Glomerular endothelial cell (primary cell): ENCODE data around the gene PSMD5. TPM values are rescaled to one million over a fixed set of nuclear protein-coding genes. Genes with fewer than 3 reads are reported as not detected.
"Not testable (repeated sequence)": the region's sequence is repeated elsewhere in the genome, so short reads cannot be mapped to it uniquely, and the experiment has no call there.

Source experiments
- DNase-seq: peaks from one replicate; pipeline ENCODE4 v3.0.0-alpha.2; 2011; ENCODE audit warnings: low read depth, low spot score; ENCODE audit errors: extremely low read depth
- total RNA-seq: library from RNA; depleted of rRNA; stranded (reverse); fragments of >200 nt; gene quantifications from 2 replicates; pipeline ENCODE4 v1.2.3, GENCODE V29; 2015

PSMD5 gene
- total RNA-seq, 1 donor from 2014 or later = 114 TPM

DNA sequence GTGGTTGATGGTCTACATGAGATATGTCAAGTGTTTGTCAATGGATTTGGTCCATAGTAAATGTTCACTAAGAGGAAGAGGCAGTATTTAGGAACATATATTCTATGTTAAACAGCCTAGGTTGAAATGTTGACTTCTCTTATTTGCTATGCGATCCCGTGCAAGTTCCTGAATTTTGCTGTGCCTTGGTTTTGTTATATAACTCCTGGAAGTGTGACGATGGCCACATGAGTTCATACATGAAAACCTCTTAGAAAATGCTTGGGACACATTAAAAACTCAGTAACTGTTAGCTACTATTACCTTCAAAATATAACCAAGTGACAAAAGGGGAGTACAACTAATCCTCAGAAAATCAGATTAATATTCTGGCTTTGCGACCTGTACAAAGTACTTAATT is 27.6 kb downstream of the PSMD5 start:
- no peak for DNase-seq

DNA sequence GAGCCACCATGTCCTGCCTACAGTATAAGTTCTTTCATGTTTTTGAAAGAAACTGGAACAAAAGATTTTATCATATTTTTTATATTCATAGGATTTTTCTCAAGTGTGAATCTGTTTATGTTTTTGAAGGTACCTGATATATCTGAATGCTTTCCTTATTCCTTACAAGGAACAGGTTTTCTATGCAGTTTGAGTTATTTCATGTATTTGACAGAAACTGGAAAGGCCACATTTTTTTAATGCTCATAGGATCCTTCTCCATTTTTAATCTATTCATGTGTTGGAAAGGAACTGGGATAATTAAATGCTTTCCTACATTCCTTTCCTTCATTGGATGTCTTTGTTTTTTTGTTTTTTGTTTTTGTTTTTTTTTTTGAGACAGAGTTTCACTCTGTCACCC is 33.8 kb downstream of the PSMD5 start:
- DNase-seq = no peak

DNA sequence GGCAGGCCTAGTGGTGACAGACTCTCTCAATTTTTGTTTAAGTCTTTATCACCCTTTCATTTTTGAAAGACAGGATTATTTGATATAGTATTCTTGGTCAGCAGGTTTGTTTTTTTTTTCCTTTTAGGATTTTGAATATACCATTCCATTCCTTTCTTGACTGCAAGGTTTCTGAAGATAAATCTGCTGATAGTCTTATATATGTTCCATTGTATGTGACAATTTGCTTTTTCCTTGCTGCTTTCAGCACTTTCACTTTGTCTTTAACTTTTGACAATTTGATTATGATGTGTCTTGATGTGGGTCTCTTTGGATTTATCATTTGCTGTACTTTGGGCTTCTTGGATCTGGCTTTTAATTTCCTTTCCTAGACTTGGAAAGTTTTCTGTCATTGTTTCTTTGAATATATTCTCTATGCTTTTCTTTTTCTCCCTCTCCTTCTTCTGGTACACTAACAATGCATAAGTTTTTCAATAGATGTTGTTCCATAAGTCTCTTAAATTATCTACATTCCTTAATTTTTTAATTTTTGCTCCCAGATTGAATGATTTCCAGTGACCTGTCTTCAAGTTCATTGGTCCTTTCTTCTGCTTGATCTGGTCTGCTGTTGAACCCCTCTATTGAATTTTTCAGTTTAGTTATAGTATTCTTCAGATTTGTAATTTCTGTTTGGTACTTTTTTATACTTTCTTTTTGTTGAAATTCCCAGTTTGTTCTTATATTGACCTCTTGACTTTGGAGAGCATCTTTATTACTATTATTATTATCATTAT is 34.9 kb downstream of the PSMD5 start:
- no peak for DNase-seq

DNA sequence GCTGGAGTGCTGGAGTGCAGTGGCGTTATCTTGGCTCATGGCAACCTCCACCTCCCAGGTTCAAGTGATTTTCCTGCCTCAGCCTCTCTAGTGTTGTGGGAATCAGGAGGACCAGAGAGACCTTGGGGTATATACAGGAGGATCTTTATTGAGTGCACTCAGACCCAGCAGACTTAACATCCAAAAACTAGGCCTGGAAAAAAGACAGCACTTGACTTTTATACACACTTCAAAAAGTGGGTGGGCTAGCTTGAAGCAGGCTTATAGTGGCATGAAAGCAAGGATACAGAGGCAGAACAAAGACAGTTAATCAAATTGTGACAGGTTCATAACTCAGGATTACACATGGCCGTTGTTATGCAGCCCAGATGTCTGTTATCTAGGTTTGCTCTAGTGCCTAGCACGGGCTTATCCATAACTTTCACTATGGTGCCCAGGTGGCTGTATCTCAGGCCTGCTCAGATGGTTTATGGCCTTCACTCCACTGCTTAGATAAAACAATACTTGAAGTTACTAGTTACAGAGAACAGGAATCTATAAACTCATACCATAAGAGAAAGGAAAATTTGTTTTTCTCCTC is 37.8 kb downstream of the PSMD5 start:
- not testable (repeated sequence) for DNase-seq

DNA sequence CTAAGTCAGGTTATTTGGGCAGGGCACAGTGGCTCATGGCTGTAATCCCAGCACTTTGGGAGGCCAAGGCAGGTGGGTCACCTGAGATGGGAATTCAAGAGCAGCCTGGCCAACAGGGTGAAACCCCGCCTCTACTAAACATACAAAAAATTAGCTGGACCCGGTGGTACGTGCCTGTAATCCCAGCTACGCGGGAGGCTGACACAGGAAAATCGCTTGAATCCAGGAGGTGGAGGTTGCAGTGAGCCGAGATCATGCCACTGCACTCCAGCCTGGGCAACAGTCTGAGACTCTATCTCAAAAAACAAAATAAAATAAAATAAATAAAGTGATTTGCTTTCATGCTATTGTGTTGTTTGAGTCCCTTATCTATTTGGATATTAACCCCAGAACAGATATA is 41.3 kb downstream of the PSMD5 start:
- DNase-seq = no peak

DNA sequence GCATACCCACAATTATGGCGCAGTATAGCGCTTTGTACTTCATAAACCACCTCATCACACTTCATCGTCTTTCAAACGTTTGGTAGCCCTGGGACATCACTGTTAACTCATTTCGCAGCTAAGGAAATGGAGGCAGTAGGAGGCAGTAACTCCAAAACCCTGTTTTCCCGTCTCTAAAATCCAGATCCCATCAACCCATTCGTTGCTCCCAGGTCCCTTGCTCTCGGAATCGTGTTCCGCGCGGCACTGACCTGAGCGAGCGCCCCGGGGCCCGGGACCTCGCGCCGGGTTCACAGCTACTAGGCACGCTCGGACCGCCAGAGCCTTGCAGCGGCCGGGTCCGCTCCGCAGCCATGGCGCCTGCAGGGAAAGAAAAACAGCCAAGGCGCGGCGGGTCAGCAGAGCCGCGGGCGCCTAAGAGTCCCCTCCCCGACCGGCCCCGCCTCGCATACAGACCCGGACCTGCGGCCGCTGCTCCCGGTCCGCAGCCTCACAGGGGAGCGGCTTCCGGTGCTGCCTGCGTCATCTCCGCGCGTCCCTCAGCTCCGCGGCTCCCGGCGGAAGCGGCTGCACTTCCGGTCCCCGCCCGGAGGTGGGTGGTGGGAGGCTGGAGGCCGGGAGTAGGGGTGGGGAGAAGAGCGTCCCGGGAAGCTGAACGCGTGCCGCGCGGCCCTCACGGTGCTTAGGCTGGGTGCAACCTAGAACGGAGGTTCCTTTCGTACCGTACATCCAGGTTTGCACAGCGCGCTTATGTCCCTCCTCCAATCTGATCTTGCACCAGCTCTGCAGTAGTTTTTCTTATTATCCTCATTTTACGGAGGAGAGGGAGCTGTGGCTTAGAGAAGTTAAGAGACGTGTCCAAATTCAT is 49.6 kb downstream of the PSMD5 start, which contains the start of gene FBXW2:
Gene FBXW2 (minus strand): TSS at position 519 of the 868 bp plus-strand sequence. CDS start 5,158 bp downstream, outside the sequence.
- no peak for DNase-seq

DNA sequence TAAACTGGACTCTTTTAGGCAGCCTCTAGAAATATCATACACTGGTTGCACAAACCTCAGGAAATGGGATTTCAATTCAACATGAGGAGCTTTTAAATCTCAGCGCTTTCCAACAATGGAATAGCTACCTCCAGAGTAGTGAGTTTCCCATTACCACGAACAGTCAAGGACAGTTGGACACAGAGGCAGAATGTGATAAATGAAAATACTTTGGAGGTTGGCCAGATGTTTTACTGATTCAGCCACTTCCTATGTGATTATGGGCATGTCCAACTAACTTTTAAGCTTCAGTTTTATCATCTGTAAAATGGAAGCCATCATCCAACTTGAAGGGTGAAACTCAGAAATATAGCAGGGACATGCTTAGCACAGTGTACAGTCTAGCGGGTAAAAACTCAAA is 51.6 kb downstream of the PSMD5 start:
- no peak for DNase-seq

DNA sequence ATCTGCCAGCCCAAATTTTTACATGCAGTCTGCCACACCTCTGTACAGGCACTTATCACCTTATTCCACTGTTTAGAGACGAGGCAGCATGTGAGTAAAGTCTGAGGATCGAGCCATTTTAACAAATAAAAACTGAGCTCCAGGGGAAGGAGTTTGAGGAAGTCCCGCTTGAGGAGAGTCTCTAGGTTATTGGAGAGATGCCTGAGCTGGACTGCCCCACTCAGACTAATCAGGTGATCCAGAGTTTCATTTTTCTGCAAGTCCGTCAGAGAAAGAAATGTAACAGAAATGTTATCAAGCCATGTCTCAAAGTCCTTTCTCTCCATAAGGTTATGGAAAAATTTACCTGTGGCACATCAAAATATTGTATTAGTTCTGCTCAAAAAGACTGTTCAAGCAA is 54.8 kb downstream of the PSMD5 start:
- no peak for DNase-seq

DNA sequence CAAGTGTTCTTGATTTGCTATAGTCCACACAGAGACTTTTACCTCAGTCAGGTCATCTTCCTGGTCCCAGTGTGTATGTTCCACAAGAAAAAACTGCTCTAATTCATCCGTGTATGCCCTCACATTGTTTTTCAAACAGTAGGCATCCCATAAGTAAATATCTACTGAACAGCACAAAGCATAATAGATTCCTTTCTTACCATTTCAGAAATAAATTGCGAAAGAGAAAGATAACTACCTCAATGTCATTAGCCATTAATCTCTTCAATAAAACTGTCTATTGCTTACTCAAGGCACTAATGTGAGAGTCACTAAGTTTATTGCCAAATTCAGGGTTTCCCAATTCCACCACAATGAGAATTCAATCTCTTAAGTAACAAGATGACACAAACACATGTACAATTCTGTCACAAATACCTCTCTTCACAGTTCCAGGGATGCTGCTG is 59.1 kb downstream of the PSMD5 start:
- no peak for DNase-seq

DNA sequence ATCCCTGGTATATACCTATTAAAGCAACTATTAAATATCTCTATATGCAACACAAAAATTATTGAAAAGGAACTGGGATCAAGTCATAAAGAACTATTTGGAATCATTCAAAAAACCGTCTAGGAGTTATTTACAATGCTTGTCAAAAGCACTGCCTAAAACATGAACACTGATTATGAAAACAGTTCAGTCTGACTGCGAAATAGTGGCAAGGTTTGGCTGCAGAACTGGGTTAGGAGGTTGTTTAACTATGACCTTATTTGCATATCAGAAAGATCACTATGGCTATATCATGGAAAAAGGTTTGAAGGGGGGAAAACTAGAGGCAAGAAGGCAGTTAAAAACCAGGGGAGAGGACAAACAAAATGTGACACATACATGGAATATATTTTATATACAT is 61.5 kb downstream of the PSMD5 start:
- no peak for DNase-seq

DNA sequence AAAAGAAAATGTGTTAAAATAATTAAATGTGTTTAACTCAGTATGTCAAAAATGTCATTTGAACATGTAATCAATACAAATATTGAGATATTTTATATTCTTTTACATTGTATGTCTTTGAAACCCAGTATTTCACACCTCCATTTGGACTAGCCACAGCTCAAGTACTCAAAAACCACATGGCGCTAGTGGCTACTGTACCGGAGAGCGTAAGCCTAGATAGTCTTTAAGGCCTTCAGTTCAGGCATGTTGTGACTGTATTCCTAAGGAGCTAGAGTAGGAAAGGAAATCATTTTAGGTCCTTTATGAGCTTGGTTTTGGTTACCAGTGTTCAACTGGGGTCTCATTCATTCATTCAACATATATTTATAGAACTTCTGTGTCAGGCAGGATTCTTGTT is 62.4 kb downstream of the PSMD5 start:
- DNase-seq = no peak

DNA sequence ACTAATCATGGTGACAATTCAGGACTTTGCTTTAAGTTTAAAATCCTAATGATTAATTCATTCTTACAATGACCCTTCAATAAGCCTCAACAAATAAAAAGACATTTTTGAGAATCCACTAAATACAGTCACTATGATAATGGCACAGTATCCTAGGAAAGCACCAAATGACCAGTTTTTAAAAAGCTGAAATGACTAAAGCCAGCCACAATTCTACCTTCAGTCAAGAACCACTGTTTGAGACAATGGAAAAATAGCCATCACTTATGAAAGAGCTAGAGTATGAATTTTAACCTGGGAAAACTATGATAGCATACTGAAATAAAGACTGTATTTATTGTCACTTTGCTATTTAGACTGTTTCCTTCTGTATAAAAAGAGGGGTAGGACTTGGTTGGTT is 63.5 kb downstream of the PSMD5 start:
- no peak for DNase-seq

DNA sequence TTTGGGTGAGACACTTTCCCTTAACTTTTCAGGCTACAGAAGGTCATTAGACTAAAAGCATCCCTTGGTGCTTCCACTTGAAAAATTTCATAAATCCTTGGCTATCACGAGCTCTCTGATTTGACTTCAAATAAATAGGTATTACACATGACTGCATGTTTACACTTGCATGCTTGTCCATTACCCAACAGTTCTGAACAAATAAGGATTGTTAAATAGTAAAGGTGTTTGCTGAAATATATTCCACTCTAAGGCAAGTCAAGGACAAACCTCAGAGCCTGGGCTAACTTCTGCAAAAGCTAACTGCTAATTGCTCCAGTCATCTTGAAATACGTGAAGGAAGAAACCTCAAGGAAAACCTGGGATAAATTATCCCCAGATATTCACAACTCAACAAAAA is 64.0 kb downstream of the PSMD5 start:
- no peak for DNase-seq

DNA sequence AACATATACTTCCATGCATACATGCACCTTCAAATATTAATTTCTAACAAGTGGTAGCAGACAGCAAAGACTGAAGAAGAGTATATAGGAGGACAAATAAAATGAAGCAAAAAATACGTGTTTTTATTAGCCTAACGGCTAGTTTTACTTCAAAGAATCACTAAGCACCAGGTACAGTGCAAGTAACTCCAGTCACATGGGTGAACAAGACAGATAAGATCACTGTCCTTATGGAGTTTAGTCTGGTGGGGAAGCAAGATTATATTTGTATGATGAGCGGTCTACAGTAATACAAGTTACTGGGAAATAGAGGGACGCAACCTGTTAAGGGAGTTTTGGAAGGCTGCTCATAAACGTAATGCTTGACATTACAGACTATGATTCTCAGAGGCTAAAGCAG is 65.5 kb downstream of the PSMD5 start:
- no peak for DNase-seq

DNA sequence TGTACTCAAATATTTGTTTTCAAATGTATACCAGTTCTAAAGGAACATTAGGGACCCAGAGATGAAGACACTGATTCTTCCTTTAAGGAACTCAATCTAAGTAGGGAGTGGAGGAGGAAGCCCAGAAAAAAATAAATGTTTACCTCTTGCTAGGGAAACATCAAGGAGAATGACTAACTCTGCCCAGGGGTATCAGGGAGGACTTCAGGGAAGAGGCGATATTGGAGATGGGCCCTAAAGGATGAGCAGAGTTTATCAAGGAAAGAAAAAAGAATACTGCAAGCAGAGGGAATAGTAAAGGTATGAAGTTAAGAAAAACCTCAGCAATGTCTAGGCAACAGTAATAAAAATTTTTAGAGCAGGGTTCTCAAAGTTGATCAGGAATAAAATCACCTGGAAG is 65.9 kb downstream of the PSMD5 start:
- DNase-seq = no peak

DNA sequence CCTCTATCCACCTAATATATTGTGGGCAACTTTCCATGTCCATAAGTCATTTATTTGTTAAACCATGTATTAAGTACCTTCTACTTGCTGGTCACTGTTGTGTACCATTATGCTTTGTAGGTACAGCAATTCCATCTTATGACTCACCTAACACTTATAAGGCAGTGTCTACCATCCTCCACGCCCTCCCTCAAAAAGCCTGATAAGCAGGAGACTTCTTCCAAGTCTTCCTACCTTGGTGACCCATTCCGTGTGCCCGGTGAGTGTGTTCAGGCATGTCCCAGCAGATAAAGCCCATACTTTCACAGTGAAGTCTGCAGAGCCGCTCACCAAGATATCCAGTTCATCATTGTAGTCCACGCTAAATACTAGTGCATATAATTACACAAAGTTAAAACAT is 66.9 kb downstream of the PSMD5 start:
- no peak for DNase-seq

DNA sequence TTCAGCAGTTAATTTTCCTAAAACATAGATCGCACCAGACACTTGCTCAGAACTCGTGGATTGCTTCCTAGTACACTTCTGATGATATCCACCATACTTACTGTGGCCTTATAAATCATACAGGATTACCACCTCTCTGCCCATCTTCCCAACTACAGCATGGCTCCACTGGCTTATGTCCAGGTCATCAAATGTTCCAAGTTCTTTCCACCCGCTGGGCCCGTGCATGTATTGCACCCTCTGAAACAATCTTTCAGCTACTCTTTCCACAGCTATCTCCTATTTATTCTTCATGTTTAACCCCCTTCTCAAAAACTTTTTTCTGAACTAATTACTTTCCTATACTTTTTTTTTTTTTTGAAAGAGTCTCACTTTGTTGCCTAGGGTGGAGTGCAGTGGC is 68.0 kb downstream of the PSMD5 start:
- no peak for DNase-seq

DNA sequence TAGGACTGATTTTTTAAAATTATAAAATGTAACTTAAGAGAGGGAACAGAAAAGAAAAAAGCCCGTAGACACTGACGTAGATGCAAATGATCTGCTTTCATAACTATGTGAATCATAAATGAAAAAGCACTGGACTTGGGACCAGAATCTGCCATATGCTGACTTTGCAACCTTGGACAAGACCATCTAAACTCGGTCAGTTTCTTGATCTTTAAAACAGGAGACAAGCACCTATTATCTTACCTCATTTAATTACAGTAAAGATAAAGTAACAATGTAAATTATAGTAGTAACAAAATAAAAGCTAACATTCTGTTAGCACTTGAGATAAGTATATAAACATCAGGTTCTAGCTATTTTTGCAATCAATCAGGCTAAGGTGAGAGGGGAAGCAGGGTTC is 69.5 kb downstream of the PSMD5 start:
- no peak for DNase-seq

DNA sequence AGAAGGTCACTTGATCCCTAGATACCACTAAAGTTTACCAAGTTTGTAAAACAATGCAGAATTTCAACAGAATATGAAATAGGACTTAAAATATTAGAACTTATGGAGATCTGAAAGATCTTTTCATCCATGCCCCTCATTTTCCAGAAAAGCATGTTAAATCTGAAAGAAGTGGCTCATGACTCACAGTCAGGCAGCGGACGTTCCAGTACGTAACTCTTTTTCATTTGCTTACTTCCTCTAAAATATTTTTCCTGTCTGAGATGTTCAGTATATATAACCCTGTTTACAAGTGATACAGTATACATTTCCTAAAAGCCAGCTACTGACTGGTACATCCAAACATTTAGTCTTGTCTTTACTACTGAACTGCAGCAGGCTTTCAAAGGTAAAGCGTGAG is 71.8 kb downstream of the PSMD5 start:
- DNase-seq = no peak

DNA sequence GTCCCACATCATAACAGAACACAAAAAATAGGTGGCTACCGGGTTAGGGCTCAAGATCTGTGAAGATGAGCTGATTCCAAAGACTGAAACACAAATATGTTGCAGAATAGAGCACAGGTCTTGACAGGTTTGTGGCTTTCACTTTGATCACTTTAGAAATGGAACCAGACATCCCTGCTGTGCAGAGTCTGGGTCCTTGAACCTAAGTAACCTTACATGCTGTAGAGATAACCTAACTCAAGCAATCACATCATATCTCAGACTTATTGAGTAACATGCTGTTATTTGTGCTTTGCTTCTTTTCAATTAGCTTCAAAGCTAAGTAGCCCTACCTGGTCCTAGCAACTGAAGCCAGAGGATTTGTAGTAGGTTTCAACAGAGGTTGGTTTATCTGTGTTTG is 73.8 kb downstream of the PSMD5 start:
- DNase-seq = no peak

DNA sequence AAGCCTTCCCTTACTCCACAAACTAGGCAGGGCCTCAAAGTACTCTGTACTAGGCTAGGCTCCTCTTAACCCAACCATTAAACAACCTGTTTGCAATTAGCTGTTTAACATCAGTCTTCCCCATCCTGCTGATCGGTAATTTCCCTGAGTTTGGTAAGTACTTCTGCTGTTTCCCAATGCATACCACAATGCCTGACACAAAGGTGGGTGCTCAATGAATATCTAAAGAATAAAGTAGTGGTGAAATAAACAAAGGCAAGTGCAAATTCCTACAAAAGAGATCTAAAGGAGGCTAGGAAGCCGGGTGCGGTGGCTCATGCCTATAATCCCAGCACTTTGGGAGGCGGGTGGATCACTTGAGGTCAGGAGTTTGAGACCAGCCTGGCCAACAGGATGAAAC is 74.5 kb downstream of the PSMD5 start:
- DNase-seq = no peak

DNA sequence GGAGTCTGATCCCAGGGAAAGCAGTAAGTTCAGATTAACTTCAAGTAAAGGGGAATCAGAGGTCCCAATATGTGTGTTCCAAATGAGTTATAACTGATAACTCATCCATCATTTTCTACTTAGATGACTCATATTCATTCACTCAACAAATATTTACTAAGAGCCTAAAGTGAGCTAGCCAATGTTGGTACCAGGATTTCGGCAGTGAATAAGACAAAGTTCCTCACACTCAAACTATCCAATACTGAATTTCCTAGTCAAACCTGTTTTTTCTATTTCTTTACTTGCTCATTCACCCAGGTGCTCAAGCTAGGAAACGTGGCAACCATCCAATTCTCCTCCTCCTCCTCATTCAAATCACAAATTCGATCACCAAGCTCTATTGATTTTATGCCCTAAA is 75.3 kb downstream of the PSMD5 start:
- no peak for DNase-seq
